Endothelial cell of umbilical vein (primary cell): ENCODE measurements around the gene CNTNAP4. TPM values are rescaled to one million over a fixed set of nuclear protein-coding genes. Genes with fewer than 3 reads are reported as not detected.

Experiments used
- BruUV-seq: library from RNA; stranded (reverse); fragments of 400-500 nt; replicated peaks from 2 replicates; lab custom pipeline; 2021; lab: Mats Ljungman, UMichigan
- CTCF ChIA-PET: fragments of 300-600, 350-600 bp; sonication (Branson Sonifier 250); formaldehyde crosslinking; loops from one replicate; lab custom pipeline; 2021; ENCODE audit warnings: antibody characterized with exemption, inconsistent platforms; lab: Charles Lee
- POLR2A ChIA-PET: fragments of 300-600, 350-600 bp; sonication (Branson Sonifier 250); formaldehyde crosslinking; loops from one replicate; lab custom pipeline; 2021; ENCODE audit warnings: antibody characterized with exemption, inconsistent platforms; lab: Charles Lee
- DNase-seq: peaks from one replicate; pipeline ENCODE4 v3.0.0-alpha.2; 2011; ENCODE audit warnings: low read depth, low spot score
- FAIRE-seq: peaks from 2 replicates; lab custom pipeline; 2011; peaks lifted over from hg19 to GRCh38; lab: Jason Lieb, UNC
- H2AFZ ChIP-seq: 2 replicates; pipeline ENCODE4 v1.6.0; 2012; ENCODE audit warnings: low read depth, low read length, control low read depth, inconsistent platforms
- H3K27ac ChIP-seq: 2 replicates; pipeline ENCODE4 v1.5.1; 2011; ENCODE audit warnings: low read depth, mild to moderate bottlenecking, control low read depth, low read length, moderate library complexity; ENCODE audit not compliant: insufficient read depth
- H3K27me3 ChIP-seq, 2 experiments: 2 replicates each; pipeline versions ENCODE4 v1.6.0 to v1.6.1; 2011; ENCODE audit warnings: low read length in 2 of 2, mixed read lengths in 1 of 2; ENCODE audit not compliant: control insufficient read depth in 2 of 2, insufficient read depth in 2 of 2
- H3K36me3 ChIP-seq, 2 experiments: 2 replicates in 1 of 2; 3 replicates in 1 of 2; pipeline ENCODE4 v1.5.1; 2011; ENCODE audit warnings: low read length in 2 of 2, mild to moderate bottlenecking in 1 of 2, moderate library complexity in 1 of 2; ENCODE audit not compliant: control insufficient read depth in 2 of 2, insufficient read depth in 2 of 2; ENCODE audit errors: extremely low read depth in 1 of 2
- H3K4me1 ChIP-seq: 3 replicates; pipeline ENCODE4 v1.5.1; 2011; ENCODE audit warnings: mild to moderate bottlenecking, low read length; ENCODE audit not compliant: control insufficient read depth, insufficient read depth; ENCODE audit errors: extremely low read depth
- H3K4me2 ChIP-seq: 2 replicates; pipeline ENCODE4 v1.6.1; 2011; ENCODE audit warnings: low read length, control low read depth, mixed read lengths; ENCODE audit not compliant: insufficient read depth
- H3K4me3 ChIP-seq, 3 experiments: fragments of 200-600 bp in 1 of 3; sonication (generic), shearing (Covaris generic) in 1 of 3; replicated peaks in 1 of 3; 2 replicates each; pipeline ENCODE4 v1.5.1; 2011 to 2016; ENCODE audit warnings: control low read depth in 3 of 3, low read length in 3 of 3, mild to moderate bottlenecking in 2 of 3, inconsistent platforms in 1 of 3, low read depth in 1 of 3, moderate library complexity in 1 of 3; ENCODE audit not compliant: insufficient read depth in 1 of 3
- H3K79me2 ChIP-seq: 2 replicates; pipeline ENCODE4 v1.6.0; 2012; ENCODE audit warnings: low read length, inconsistent platforms; ENCODE audit not compliant: control insufficient read depth, insufficient read depth
- H3K9ac ChIP-seq: replicated peaks from 2 replicates; pipeline ENCODE3; 2011; ENCODE audit warnings: low read length, control low read depth; ENCODE audit not compliant: insufficient read depth; ENCODE audit errors: extremely low read depth
- H3K9me1 ChIP-seq: replicated peaks from 3 replicates; pipeline ENCODE4 v1.6.0; 2011; ENCODE audit warnings: mild to moderate bottlenecking, low read length; ENCODE audit not compliant: control insufficient read depth, insufficient read depth; ENCODE audit errors: extremely low read depth
- H3K9me3 ChIP-seq: replicated peaks from 2 replicates; pipeline ENCODE4 v1.5.1; 2012; ENCODE audit warnings: low read length, inconsistent platforms; ENCODE audit not compliant: control insufficient read depth, insufficient read depth
- H4K20me1 ChIP-seq: replicated peaks from 2 replicates; pipeline ENCODE3; 2011; ENCODE audit warnings: mild to moderate bottlenecking, low read length; ENCODE audit not compliant: control insufficient read depth, insufficient read depth; ENCODE audit errors: extremely low read depth
- EZH2 ChIP-seq: IDR thresholded peaks from 2 replicates; pipeline ENCODE4 v1.6.1; 2012; ENCODE audit warnings: borderline replicate concordance, low read depth, mild to moderate bottlenecking, moderate library complexity, low read length, inconsistent platforms; ENCODE audit not compliant: severe bottlenecking
- FOS ChIP-seq: IDR thresholded peaks from 2 replicates; pipeline ENCODE4 v1.6.1; 2011; ENCODE audit warnings: mild to moderate bottlenecking, low read length, moderate library complexity, borderline replicate concordance; ENCODE audit not compliant: insufficient read depth
- GATA2 ChIP-seq: IDR thresholded peaks from 2 replicates; pipeline ENCODE4 v1.7.0; 2011; ENCODE audit warnings: low read depth, mild to moderate bottlenecking, moderate library complexity, mixed read lengths, low read length; ENCODE audit not compliant: insufficient read length, insufficient read depth
- JUN ChIP-seq: IDR thresholded peaks from 2 replicates; pipeline ENCODE4 v1.6.1; 2011; ENCODE audit warnings: borderline replicate concordance, low read depth; ENCODE audit not compliant: insufficient read length, insufficient read depth
- MYC ChIP-seq: IDR thresholded peaks from one replicate; pipeline ENCODE4 v1.6.1; 2011; ENCODE audit warnings: mild to moderate bottlenecking, low read depth, low read length
- POLR2A ChIP-seq: IDR thresholded peaks from 2 replicates; pipeline ENCODE4 v1.6.1; 2012; ENCODE audit warnings: low read depth, mild to moderate bottlenecking, control low read depth, low read length
- POLR2AphosphoS5 ChIP-seq: IDR thresholded peaks from 2 replicates; pipeline ENCODE4 v1.6.1; 2012; ENCODE audit warnings: low read depth, mild to moderate bottlenecking, control low read depth, low read length, moderate library complexity; ENCODE audit not compliant: insufficient read depth
- dilution Hi-C: fragments of 300-500 bp; cut with MboI; formaldehyde crosslinking; loops from one replicate; pipeline ENCODE4 v1.15.0; 2019; ENCODE audit warnings: low sequenced_read_pairs; ENCODE audit not compliant: extremely low pct_ligation_motif_present
- intact Hi-C: fragments of 100-400 bp; cut with micrococcal nuclease; formaldehyde crosslinking; loops from one replicate; pipeline ENCODE4 v1.10.0; 2022
- polyA plus RNA-seq, 4 experiments: library from polyadenylated mRNA; depleted of rRNA in 3 of 4; stranded (reverse) in 3 of 4; unstranded in 1 of 4; fragments of >200 nt; gene quantifications; 2 replicates each; pipeline versions ENCODE4 v1.2.1 to v1.2.3, GENCODE V29; 2011 to 2012; ENCODE audit warnings: missing spikeins in 1 of 4
- total RNA-seq: library from RNA; stranded (reverse); gene quantifications from 2 replicates; pipeline ENCODE4 v1.2.3, GENCODE V29; 2021
- TF ChIP-seq, protein P1 (sequence below), 2 donors: IDR thresholded peaks; 1 replicate in 1 of 2; 2 replicates in 1 of 2; pipeline ENCODE4 v1.5.1; 2011; ENCODE audit warnings: low read length in 2 of 2, mild to moderate bottlenecking in 2 of 2, moderate library complexity in 2 of 2, control low read depth in 1 of 2, inconsistent platforms in 1 of 2, low read depth in 1 of 2; ENCODE audit not compliant: insufficient read depth in 1 of 2; ENCODE audit errors: extremely low read depth in 1 of 2
- TF ChIP-seq, protein P2 (sequence below): IDR thresholded peaks from 2 replicates; pipeline ENCODE4 v1.6.1; 2011; ENCODE audit not compliant: insufficient read depth, insufficient read length

Gene CNTNAP4
- total and polyA plus RNA-seq, 2 donors (not counting 3 experiments of a cell fraction or from before 2014, with no cell fraction given) = not detected

DNA sequence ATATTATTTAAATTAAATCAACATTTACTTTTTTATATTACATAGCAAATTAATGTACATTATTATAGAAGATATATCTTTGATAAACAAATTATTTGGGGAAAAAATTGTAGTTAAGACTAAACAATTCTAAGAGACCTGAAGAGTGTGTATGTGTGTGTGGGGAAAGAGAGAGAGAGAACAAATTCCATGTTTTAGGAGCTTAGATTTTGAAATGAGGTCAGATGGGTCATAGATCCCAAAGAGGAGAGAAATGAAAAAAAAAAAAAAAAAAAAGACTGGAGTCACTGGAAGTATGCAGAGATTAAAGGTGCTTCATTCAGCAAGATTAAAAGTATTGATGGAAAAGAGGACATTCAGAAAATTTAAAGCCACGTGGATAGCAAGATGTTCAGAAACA, 206.8 kb downstream of the CNTNAP4 start:
- no peak overlapping the region for H3K4me2 ChIP-seq
- H3K9me3 ChIP-seq = no peaks in the 10 kb centered on the region
- no TSS peak for BruUV-seq
- no peaks in the 10 kb centered on the region for H4K20me1 ChIP-seq
- POLR2A ChIA-PET = no interaction called here
- no peak overlapping the region for H3K4me3 ChIP-seq
- H3K4me1 ChIP-seq = no peaks in the 10 kb centered on the region
- no peaks in the 10 kb centered on the region for H3K36me3 ChIP-seq
- CTCF ChIA-PET = no interaction called here
- FAIRE-seq (no peak), DNase-seq (no peak)
- H2AFZ ChIP-seq = no peak overlapping the region
- H3K9me1 ChIP-seq = no peaks in the 10 kb centered on the region
- H3K27ac ChIP-seq = no peak overlapping the region
- H3K79me2 ChIP-seq = no peaks in the 10 kb centered on the region
- no peak overlapping the region for H3K9ac ChIP-seq
- TF ChIP-seq, protein P1, sequence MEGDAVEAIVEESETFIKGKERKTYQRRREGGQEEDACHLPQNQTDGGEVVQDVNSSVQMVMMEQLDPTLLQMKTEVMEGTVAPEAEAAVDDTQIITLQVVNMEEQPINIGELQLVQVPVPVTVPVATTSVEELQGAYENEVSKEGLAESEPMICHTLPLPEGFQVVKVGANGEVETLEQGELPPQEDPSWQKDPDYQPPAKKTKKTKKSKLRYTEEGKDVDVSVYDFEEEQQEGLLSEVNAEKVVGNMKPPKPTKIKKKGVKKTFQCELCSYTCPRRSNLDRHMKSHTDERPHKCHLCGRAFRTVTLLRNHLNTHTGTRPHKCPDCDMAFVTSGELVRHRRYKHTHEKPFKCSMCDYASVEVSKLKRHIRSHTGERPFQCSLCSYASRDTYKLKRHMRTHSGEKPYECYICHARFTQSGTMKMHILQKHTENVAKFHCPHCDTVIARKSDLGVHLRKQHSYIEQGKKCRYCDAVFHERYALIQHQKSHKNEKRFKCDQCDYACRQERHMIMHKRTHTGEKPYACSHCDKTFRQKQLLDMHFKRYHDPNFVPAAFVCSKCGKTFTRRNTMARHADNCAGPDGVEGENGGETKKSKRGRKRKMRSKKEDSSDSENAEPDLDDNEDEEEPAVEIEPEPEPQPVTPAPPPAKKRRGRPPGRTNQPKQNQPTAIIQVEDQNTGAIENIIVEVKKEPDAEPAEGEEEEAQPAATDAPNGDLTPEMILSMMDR (IDR thresholded peaks at IDR 0.05; ENCODE audit: extremely low read depth in 1 of 2, insufficient read depth in 1 of 2, low read depth in 1 of 2, low read length in 2 of 2) = no peak
- TF ChIP-seq EZH2 (no peak), FOS (no peak), GATA2 (no peak), JUN (no peak), POLR2A (no peak), MYC (no peak), POLR2AphosphoS5 (no peak)
- TF ChIP-seq, protein P2, sequence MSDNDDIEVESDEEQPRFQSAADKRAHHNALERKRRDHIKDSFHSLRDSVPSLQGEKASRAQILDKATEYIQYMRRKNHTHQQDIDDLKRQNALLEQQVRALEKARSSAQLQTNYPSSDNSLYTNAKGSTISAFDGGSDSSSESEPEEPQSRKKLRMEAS = no peak
- H3K27me3 ChIP-seq = no peaks in the 10 kb centered on the region
- intact Hi-C loops = no loop called here
- dilution Hi-C loops = no loop called here
